AG08395 (cell line): ENCODE results near the gene LAMP1.
"Not testable (repeated sequence)": the region's sequence is repeated elsewhere in the genome, so short reads cannot be mapped to it uniquely, and the experiment has no call there.

Experiments used
- DNase-seq: peaks from one replicate; pipeline ENCODE4 v3.0.0; 2012; ENCODE audit warnings: mixed read lengths, low spot score

The LAMP1 gene

GRCh38 chr13:113356596-113356995, 59.6 kb downstream of the LAMP1 start:
- DNase-seq: no peak

- DNase-seq: peak; percentile 68
These were observed 60.5 kb downstream of the LAMP1 start for GRCh38 chr13:113357529-113357928.

GRCh38 chr13:113358653-113359190, 61.7 kb downstream of the LAMP1 start:
- DNase-seq: no peak

- no peak for DNase-seq
These were observed 62.5 kb downstream of the LAMP1 start for GRCh38 chr13:113359571-113359970.

- no peak for DNase-seq
These were observed 63.4 kb downstream of the LAMP1 start for GRCh38 chr13:113360446-113360845.

- no peak for DNase-seq
These were observed 64.4 kb downstream of the LAMP1 start for GRCh38 chr13:113361406-113361805.

GRCh38 chr13:113364311-113364889, 67.4 kb downstream of the LAMP1 start:
- peak; percentile 31 for DNase-seq

GRCh38 chr13:113364901-113365582, 68.0 kb downstream of the LAMP1 start:
- peak; percentile 13 for DNase-seq

- no peak for DNase-seq
These were observed 68.5 kb downstream of the LAMP1 start for GRCh38 chr13:113365583-113365970.

- no peak for DNase-seq
These were observed 69.0 kb downstream of the LAMP1 start for GRCh38 chr13:113365971-113366588.

GRCh38 chr13:113367020-113367560, 70.1 kb downstream of the LAMP1 start:
- DNase-seq: no peak

- DNase-seq: no peak
These were observed 70.7 kb downstream of the LAMP1 start for GRCh38 chr13:113367771-113368170.

- not testable (repeated sequence) for DNase-seq
These were observed 71.3 kb downstream of the LAMP1 start for GRCh38 chr13:113368353-113368752.

- DNase-seq: no peak
These were observed 72.2 kb downstream of the LAMP1 start for GRCh38 chr13:113369189-113369588.

- no peak for DNase-seq
These were observed 72.8 kb downstream of the LAMP1 start for GRCh38 chr13:113369881-113370280.

- DNase-seq: no peak
These were observed 74.0 kb downstream of the LAMP1 start for GRCh38 chr13:113371061-113371460.

- not testable (repeated sequence) for DNase-seq
These were observed 74.7 kb downstream of the LAMP1 start for GRCh38 chr13:113371701-113372100.
